Fibroblast of pulmonary artery (primary cell): ENCODE measurements around the gene KCNQ1.

Experiments used
- DNase-seq: peaks from one replicate; pipeline ENCODE4 v3.0.0-alpha.2; 2010; ENCODE audit warnings: low read depth
- H3K4me3 ChIP-seq: replicated peaks from 2 replicates; pipeline ENCODE4 v1.5.1; 2011; ENCODE audit warnings: low read depth, mild to moderate bottlenecking, control low read depth, low read length, moderate library complexity
- CTCF ChIP-seq: IDR thresholded peaks from 2 replicates; pipeline ENCODE4 v1.5.1; 2011; ENCODE audit warnings: mild to moderate bottlenecking, control low read depth, low read length, inconsistent platforms; ENCODE audit errors: missing control alignments

KCNQ1 gene

GRCh38 chr11:2448661-2449547 lies 4.1 kb downstream of the KCNQ1 start:
- TF ChIP-seq CTCF, result no peak
- no peak for DNase-seq

GRCh38 chr11:2449548-2450320 lies 4.9 kb downstream of the KCNQ1 start:
- no peak overlapping the region for H3K4me3 ChIP-seq
- no peak for TF ChIP-seq CTCF
- DNase-seq, result no peak

More at GRCh38 chr11:2448661-2449547, 4.1 kb downstream of the KCNQ1 start:
- H3K4me3 ChIP-seq, result no peak overlapping the region

DNA sequence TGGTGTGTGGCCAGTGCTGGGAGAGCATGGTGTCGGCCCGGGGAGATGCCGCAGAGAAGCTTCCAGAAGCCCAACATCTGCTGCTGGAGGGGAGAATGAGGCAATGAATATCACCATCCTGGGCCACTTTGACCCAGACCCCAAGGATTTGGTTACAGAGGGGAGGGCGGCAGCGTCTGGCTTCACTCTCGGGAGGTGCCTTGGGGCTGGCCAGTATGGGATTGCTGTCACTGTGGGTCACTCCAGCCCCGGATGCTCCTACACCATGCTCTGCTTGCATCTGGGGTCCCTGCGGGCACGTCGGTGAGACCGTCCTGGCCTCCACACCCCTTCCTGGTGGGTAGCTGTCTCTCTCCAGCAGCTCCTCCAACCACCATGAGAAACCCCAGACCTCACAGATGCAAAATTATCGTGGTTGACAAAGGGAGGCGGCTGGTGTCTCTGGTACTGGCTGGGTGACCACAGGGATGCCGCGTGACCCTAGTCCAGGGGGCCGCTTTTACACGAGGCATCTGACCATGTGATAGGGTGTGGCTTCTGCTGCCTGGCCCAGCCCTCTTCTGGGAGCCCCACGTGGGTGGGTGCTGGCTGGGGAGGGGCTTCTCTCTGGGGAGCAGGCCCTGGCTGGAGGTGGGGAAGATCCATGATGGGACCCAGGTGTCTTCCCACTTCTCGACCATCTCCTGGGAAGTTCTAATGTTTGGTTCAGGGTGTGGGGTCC lies 5.7 kb downstream of the KCNQ1 start:
- DNase-seq, result no peak
- H3K4me3 ChIP-seq, result no peak overlapping the region
- no peak for TF ChIP-seq CTCF

GRCh38 chr11:2451336-2451735 lies 6.5 kb downstream of the KCNQ1 start:
- no peak for DNase-seq
- TF ChIP-seq CTCF, result no peak
- no peak overlapping the region for H3K4me3 ChIP-seq

DNA sequence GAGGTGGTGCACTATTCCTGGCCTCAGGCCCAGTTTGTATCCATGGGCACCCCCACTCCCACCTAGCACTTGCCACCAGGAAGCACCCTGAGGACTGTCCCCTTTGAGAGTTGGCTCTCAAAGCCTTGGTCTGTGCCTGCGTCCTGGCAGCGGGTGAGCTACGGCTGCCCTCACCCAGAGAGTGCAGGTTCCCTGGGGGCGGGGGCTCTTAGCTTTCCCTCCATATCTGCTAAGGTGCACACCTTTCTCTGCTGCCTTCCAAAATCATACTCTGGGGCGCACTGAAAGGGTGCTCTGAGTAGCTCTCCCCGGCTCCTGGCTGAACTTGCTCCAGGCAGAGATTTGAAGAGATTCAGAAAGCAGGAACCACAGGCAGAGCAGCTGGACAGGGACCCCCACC lies 7.1 kb downstream of the KCNQ1 start:
- DNase-seq, result no peak
- TF ChIP-seq CTCF, result no peak
- no peak overlapping the region for H3K4me3 ChIP-seq

DNA sequence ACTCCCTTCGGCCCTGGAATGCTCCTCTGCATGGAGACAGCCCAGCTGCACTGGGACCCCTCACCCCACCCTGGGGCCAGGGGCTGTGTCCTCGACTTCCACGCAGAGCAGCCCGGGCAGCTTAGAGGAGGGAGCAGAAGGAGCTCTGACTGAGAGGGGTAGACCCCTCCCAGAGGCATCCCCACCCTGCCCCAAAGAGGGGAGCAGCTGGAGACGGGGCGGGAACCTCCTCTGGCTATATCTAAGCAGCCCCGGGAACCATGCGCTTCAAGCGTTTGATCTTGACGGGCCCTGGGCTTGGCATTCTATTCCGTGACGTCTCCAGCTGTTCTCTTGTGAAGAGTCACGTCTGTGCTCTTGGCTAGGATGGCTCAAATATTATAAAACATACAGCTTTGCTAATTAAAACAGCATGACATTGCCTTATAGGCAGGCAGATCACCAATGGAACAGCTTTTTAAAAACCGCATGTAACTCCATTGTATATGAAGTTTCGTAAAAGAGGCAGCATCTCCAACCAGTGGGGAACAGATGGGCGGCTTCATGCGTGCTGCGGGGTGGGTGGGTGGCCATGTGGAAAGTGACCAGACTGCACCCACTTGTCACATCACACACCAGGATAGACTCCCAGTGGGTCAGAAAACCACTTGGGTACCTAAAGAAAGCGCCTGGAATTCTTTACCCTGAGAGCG lies 7.7 kb downstream of the KCNQ1 start:
- TF ChIP-seq CTCF, result no peak
- no peak overlapping the region for H3K4me3 ChIP-seq
- DNase-seq, result no peak
